ENCODE data around the gene RP9.

The RP9 gene, protein sequence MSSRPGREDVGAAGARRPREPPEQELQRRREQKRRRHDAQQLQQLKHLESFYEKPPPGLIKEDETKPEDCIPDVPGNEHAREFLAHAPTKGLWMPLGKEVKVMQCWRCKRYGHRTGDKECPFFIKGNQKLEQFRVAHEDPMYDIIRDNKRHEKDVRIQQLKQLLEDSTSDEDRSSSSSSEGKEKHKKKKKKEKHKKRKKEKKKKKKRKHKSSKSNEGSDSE

DNA sequence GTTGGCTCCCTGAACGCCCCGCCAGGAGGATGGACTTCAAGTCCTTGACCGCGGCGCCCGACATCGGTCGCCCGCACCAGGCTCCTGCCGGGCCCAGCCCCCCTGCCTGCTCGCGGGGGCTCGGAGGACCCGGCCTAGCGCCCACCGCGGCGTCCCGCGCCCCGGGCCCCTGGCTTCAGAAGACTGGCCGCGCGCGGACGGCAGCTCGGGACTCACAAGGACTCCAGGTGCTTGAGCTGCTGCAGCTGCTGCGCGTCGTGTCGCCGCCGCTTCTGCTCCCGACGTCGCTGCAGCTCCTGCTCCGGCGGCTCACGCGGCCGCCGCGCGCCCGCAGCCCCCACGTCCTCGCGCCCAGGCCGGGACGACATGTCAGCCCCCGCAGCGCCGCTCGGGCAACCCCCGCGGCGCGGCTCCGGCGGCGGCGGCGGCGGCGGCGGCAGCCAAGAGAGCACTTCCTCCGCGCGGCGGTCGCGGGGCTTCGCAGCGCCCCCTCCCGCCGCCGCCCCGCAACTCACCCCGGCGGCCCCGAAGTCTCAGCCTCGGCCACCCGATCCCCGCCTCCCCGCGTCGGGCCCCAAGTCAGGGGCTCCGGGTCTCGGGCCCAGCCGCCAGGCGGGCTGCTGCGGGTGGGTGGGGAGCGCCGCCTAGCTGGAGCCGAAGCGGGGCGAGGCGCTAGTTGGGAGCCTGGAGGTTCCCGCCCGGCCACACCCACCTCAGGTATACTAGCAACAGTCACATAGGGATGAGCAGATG lies at the start of gene RP9:
RP9 (minus strand) TSS at position 400 of the 753 bp plus-strand sequence; CDS start at position 368, 32 bp downstream.
- DNase-seq (ENCODE audit: low read depth) = peak; percentile 18

DNA sequence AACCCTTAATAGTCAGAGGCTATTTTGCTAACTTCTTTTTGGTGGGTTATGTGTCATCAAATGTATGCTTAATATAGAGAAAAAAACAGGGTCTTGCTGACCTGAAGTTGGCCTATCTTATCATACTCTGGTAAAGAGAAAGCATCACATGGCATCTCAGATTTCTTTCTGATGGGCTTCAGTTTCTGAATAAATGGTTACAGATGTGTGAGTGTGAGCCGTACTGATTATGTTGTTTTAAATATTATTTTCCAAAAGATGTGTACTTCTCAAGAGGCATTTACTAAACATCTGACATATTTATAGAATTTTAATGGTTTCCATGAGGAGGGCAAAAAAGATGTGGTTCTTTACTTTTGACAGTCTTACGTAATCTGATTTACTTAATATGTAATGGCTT lies 48.6 kb upstream of the RP9 start:
- no peak for DNase-seq (ENCODE audit: low read depth)

DNA sequence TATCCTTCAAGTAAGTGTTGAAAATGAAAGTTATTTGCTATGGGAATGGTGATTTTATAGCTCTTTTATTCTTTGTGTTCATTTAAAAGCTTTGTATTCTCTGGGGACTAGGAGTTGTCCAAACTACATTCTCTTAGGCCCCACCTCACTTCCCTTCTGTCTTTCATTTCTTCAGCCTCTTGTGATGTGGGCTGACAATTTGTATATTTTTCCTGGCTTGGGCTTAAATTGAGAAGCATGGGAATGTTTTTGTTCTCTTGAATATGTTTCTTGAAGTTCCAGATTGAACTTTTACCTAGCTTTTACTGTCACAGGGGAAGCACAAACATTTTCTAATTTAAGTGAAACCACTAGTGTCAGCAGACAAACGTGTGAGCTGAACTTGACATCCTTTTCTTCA lies 48.1 kb upstream of the RP9 start:
- no peak for DNase-seq (ENCODE audit: low read depth)

DNA sequence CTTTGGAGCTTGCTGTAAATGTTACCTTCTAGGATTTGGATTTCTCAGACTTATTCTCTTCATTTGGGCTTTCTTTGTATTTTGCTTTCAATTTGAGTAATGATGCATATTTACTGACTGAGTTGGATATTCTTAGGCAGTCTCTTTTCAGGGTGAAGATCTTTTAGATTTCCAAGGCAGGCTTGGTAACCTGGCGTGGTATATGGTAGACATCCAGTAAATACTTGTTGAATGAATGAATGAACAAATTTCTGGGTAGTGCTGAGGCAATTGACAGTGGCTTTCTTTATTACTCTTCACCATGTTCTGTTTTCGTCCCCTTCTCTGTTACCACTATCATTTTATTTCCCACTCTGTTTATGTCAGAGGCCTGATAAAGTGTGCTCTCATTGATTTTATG lies 47.2 kb upstream of the RP9 start:
- no peak for DNase-seq (ENCODE audit: low read depth)

DNA sequence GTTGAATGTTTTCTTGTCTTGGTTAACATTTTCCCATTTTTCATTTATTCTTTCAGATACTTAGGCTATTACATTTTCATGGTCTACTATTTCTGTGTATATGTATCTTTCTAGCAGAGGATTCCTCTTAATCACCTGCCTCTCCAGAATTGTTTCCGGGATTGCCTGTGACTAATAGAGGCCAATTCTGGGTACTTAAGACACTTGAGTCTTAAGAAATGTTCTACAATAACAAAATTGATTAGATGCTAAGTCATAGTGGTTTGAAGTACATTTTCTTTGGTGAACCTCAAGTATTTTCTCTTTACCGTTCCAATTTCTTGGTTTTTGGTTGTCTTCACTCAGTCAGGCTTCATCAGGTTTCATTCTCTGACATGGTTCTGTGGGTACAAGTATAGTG lies 46.6 kb upstream of the RP9 start:
- no peak for DNase-seq (ENCODE audit: low read depth)

DNA sequence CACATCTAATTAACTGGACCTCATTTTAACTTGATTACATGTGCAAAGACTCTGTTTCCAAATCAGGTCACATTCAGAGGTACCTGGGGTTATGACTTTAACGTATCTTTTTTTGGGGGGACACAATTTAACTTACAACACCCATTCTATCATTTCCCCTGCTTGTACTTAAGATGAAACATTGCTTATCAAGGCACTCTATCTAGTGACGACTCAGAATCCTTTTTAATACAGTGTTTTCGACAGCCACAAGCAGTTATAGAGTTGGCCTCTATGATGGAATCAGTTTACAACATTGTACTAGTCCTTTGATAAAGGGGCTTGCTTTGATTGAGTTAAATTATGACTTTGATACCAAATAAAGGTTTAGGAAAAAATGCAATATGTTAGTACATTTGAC lies 42.9 kb upstream of the RP9 start:
- DNase-seq (ENCODE audit: low read depth) = no peak

DNA sequence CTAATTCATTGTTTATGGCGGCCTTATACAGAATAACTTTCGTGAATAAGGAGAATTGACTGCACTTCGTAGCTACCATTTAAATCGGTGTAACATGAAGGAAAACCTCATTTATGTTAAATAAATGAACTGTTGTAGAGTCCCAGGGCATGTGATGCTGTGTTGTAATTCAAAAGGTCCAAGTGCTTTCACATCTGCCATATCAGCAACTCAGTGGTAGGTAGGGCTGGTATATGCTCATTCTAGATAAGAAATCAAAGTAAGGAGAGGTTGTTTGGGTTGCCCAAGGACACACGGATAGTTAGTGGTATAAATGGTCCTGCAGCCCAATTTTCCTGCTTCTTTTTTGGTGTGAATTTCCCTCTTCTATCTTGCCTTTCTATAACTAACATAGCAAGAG lies 36.0 kb upstream of the RP9 start:
- no peak for DNase-seq (ENCODE audit: low read depth)

DNA sequence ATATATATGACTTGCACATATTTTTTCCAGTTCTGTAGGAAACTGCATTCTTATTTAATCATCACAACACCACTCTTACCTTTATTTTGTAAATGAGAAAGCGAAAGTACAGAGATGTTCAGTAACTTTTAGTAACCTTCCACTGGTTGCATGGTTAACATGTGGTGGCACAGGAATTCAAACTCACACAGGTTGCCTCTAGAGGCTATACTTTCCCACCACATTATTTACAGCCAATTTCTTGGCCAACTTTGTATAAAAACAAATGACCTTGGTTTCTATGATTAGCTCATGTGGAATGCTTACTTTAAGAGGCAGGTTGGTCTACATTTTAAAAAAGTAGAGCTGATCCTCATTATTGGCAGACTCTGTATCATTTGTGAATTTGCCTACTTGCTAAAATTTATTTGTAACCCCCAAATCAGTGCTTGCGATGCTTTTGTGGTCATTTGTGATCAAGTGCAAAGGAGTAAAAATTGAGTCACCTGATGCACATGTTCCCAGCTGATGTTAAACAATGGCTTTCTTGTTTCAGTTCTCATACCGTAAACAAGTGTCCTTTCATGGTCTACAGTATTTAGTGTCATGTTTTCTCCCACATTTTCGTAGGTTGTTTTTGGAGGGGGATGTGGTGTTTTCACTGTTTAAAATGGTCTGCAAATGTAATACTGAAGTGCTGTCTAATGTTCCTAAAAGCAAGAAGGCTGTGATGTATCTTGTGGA lies 35.0 kb upstream of the RP9 start:
- no peak for DNase-seq (ENCODE audit: low read depth)

DNA sequence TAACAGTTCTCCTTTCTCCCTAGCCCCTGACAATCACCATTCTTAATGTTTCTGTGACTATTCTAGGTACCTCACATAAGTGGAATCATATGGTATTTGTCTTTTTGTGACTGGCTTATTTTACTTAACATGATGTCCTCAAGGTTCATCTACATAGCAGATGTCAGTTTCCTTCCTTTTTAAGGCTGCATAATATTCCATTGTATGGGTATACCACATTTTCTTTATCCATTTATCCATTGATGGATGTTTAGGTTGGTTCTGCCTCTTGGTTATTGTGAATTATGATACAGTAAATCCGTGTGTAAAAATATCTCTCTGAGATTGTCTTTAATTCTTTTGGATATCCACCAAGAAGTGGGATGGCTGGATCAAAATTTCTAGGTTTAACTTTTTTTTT lies 33.4 kb upstream of the RP9 start:
- no peak for DNase-seq (ENCODE audit: low read depth)

DNA sequence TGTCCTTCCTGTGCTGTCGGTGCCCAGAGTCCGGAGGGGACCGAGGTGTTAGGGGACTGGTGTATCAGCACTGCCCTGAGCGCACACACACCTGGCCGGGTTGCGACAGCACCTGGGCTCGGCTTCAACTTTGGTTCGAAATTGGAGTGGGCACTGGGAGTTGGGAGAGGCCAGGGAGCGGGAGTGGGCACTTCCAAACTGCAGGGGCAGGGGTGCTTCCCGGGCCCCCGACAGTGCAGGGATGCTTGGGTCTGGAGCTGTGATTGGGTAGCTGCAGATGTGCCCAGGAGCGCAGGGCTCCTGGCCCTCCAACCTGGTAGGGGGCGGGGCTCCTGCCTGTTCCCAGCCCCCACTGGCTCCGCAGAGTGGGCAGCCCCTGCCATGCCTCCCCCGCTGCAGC lies 27.9 kb upstream of the RP9 start:
- DNase-seq (ENCODE audit: low read depth) = no peak

DNA sequence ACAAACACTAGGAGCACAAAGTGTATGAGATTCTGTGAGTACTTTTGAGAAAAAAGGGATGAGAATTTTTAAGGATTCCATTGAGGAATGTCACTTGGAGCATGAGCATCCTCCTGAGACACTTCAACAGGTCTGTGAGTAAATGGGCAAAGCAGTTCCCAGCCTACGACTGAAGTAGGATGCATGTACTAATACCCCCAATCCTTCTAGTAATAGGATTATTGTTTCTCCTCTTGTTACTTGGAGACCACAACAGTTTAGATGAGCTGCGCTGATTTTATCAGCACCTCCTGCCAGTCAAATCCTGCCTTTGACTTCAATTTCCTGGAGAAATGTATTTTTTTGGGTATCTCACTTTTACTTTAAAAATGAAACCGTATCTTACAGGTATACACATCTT lies 21.0 kb upstream of the RP9 start:
- no peak for DNase-seq (ENCODE audit: low read depth)

DNA sequence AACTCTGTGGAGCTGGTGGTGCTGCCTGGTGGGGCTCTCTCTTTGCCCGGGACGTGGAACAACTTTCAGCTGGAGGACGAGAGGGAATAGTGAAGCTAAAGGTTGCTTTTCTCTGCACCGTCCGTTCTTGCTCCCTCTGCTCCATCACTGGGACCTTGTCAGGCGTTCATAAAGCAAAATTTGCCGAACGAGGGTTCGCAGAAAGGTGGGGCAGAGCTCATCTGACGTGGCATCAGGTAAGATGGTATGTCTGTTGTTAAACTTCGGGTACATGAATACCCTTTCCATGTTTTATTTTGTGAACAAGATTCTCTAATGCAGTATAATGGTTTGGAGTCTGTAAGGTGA lies 20.6 kb upstream of the RP9 start:
- DNase-seq (ENCODE audit: low read depth) = no peak

DNA sequence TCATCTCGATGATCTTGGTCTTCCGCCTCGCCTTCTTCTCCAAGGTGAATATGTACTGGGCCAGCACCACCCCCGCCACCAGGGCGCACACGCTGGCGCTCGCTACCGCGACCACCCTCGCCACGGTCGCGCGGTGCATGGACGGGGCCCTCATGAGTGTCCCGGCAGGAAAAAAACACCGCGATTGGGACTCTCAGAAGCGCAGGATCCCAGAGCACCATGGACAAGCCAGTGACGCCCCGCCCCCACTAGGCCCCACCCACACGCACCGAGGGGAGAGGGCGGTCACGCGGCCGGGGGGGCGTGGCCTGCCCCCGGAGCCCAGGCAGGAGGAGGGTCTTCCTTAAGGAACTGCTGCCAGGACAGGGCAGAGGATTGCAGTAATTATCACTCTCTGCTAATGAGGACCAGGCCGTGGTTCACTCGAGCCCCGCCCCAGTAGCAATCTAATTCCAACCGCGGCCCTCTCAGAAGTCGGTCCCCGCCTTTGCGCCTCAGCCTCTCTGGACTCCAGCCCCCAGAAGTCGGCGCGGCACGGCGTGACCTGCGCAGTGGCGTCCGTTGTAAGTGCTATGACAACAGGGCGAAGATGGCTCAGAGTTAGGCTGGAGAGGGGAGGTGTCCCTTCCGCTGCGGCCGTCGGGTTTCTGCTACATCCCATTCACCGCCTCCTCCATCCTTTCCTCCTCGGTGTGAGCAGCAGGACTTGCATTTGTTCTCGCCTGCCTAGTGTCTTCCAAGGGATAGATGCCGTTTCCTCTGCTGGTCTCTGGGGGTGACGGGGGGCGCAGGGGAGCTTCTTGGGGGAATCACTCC lies 20.0 kb upstream of the RP9 start, which contains the start of gene BBS9:
BBS9 (plus strand) TSS at position 575 of the 816 bp plus-strand sequence. CDS start 16,689 bp downstream, outside the sequence.
- peak; percentile 88 for DNase-seq (ENCODE audit: low read depth)

DNA sequence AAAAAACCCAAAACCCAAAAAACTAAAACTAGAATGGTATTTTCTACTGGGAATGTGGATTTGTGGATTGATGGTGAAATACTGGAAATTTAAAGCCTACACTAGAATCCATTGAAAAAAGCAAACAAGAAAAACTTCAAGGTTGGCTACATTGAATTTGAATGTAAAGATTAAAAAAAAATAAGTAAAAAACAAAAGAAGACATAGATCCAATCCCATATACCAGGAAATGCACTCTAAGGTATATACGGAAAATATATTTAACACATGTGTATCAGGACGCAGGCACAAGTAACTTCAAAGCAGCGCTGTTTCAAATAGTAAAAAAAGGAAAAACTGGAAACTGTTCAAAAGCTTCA lies 19.4 kb upstream of the RP9 start:
- no peak for DNase-seq (ENCODE audit: low read depth)

DNA sequence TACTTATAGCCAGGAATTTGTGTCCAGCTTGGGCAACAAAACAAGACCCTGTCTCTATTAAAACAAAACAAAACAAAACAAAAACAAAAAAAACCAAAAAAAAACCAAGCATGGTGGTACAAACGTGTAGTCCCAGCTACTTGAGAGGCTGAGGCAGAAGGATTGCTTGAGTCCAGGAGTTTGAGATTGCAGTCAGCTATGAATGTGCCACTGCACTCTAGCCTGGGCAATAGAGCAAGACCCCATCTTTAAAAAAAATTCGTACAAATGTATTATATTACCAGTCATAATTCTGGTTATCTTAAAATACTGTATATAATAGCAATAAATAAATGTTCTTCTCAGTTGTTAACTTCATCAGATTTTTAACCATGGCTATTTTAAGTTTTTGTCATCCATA lies 17.9 kb upstream of the RP9 start:
- DNase-seq (ENCODE audit: low read depth) = no peak

DNA sequence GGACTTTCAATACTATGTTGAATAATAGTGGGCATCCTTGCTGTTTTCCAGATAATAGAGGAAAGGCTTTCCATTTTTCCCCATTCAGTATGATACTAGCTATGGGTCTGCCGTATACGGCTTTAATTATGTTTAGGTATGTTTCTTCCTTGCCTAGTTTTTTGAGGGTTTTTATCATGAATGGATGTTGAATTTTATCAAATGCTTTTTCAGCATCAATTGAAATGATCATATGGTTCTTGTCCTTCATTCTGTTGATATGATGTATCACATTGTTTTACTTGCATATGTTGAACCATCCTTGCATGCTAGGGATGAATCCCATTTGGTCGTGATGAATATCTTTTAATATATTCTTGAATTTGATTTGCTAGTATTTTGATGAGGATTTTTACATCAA lies 9.2 kb upstream of the RP9 start:
- DNase-seq (ENCODE audit: low read depth) = no peak

DNA sequence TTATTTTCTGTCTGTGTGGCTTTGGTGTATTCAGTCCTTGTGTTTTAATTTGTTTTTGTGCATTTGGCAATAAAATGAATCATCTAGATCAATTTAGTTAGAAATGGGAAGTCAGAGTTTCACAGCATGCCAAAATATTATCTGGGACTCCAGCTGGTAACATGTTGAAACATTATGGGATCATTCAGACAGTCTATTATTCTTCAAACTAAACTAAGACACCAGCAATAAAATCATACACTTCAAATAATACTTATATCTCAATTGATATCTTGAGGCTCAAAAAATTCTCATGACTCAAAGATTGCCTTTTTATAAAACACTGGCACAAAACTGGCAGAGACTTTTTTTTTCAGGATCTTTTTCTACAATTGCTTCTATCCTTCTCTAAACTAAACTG lies 5.8 kb upstream of the RP9 start:
- no peak for DNase-seq (ENCODE audit: low read depth)

DNA sequence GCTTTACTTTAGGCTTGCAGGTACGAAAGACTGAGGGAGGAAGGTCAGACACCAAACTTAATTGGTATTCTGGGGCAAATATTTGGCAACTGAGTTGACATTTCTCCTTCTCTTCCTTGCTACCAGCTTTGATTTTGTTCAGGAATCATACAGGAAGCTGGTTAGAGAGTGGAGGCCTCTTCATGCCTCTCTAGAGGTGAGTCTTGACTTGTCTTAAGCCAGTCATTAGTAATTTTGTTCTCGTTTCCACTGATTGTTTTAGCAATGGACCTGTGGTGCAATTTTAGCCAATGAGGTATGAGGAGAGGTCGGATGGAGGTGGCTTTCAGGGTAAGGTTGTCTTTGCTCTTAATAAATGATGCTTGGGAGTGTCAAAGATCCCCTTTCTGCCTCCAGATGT lies 2.4 kb upstream of the RP9 start:
- DNase-seq (ENCODE audit: low read depth) = no peak

DNA sequence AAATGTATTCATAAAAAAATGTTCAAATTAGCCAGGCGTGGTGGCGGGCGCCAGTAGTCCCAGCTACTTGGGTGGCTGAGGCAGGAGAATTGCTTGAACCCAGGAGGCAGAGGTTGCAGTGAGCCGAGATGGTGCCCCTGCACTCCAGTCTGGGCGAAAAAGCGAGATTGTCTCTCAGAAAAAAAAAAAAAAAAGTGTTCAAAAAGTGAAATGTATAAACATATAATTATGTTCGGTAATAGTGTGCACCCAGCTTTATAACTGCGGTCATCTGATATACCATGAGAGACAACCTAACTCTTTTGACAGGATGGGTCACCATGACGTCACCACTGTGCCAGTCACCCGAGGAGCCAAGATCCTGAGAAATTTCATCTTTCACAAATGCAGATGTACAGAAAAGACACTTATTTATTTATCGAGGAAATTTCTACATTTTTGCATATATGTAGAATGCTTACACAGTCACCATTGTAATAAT lies 594 bp upstream of the RP9 start:
- no peak for DNase-seq (ENCODE audit: low read depth)

DNA sequence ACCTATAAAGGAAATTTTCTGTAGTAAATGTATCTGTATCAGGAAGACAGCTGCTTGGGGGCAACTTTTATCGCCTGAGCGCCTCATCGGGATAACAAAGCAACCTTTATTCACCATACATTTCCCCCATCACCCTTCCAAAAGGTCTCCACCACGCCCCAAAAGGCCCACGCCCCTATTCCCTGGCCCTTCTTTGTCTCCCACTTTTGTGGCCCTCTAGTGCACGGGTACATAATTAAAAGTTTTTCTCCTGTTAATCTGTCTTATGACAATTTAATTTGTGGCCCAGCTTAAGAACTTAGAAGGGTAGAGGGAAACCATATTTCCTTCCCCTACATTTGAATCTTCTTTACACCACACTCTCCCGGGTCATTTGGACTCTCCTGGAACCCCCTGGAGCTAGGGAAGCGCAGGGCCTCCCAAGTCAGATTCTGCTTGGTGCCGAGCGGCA lies 625 bp downstream of the RP9 start:
- DNase-seq (ENCODE audit: low read depth) = no peak

DNA sequence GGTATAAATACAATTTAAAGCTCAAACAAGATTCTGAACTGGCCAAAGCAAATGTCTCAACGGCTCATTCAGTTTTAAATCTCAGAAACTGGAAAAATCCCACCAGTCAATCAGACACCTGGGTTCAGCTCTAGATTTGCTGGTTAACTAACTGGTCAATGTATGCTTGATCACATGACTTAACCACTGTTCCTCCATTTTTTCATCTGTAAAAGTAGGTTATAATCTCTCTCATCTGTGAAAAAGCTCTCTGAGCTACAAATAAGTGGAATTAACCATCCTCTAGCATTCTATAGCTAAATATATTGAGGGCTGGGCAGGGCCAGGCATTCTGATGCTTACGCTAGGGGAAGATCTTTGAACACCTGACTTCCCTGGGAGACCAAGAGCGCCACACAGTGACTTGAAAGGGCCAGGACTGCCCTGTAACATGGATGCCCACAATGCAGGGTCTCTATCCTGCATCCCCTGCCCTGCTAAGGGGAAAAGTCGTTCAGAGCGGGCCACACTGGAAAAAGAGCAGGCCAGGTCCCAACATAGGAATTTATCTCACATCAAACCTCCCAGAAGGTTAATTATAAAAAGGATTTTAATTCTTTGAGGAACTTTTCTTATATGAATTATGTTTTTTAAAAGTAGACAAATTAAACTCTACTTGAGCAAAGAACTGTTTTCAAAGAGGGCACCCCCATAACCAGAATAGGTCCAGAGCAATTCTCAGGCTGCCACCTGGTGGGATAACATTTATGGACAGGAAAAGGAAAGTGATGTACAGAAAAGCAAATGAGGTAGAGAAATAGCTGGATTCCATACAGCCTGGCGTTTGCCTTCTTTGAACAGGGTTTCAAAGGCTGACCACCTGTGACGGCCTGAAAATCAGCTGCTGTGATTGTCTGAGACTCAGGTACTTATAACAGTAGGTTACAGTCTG lies 1.8 kb downstream of the RP9 start:
- no peak for DNase-seq (ENCODE audit: low read depth)
